K562 (cell line): Measurements from ENCODE around the gene DNAJB14. TPM values are rescaled to one million over a fixed set of nuclear protein-coding genes. Genes with fewer than 3 reads are reported as not detected.

ENCODE experiments used
- ADNP ChIP-seq: fragments of 200-800 bp; sonication (Bioruptor generic); IDR thresholded peaks from 2 replicates; pipeline ENCODE4 v1.6.1; 2016; ENCODE audit warnings: missing genetic modification characterization, missing compliant biosample characterization
- CTCF ChIP-seq, 3 experiments: IDR thresholded peaks in 2 of 3; conservative IDR thresholded peaks in 1 of 3; 2 replicates each; pipeline ENCODE4 v1.5.1; 2011 to 2012; ENCODE audit warnings: low read length in 3 of 3, mild to moderate bottlenecking in 3 of 3, control low read depth in 2 of 3, improper control_type of control experiment in 1 of 3, inconsistent platforms in 1 of 3, low read depth in 1 of 3, mixed read lengths in 1 of 3, moderate library complexity in 1 of 3; ENCODE audit not compliant: insufficient read depth in 2 of 3
- MAZ ChIP-seq, 2 experiments: fragments of 450-650 bp in 1 of 2; sonication (generic) in 1 of 2; formaldehyde crosslinking; IDR thresholded peaks in 1 of 2; conservative IDR thresholded peaks in 1 of 2; 2 replicates each; pipeline versions ENCODE4 v1.4.0 to v1.5.0; 2020; ENCODE audit warnings: mild to moderate bottlenecking in 1 of 2, missing genetic modification reagents in 1 of 2
- PHF8 ChIP-seq: fragments of 200-600 bp; sonication (generic); IDR thresholded peaks from 2 replicates; pipeline ENCODE4 v1.6.1; 2012; ENCODE audit warnings: mixed run types, mild to moderate bottlenecking, inconsistent platforms, low read length, moderate library complexity, borderline replicate concordance
- ZBTB40 ChIP-seq, 2 experiments: fragments of 450-650 bp in 1 of 2; sonication (generic) in 1 of 2; formaldehyde crosslinking in 1 of 2; IDR thresholded peaks; 2 replicates each; pipeline versions ENCODE4 v1.7.1 to v1.9.0; 2016 to 2022; ENCODE audit warnings: inconsistent platforms in 1 of 2, mild to moderate bottlenecking in 1 of 2, missing genetic modification reagents in 1 of 2
- ZNF165 ChIP-seq: fragments of 250-450 bp; sonication (Bioruptor Pico); IDR thresholded peaks from 2 replicates; pipeline ENCODE4 v1.4.0; 2020; ENCODE audit warnings: borderline replicate concordance
- polyA plus RNA-seq, 8 experiments: library from polyadenylated mRNA; depleted of rRNA in 4 of 8; stranded (reverse) in 5 of 8; unstranded in 3 of 8; fragments of >200 nt; fragmentation: Nextera tagmentation in 2 of 8; fragmentation: Illumina TruSeq in 1 of 8; extraction: Ambion mirVana in 2 of 8; extraction: Trizol in 1 of 8; gene quantifications; 2 replicates each; pipeline versions ENCODE4 v1.2.1 to v1.2.3, GENCODE V29; 2011 to 2014; ENCODE audit warnings: inconsistent platforms in 1 of 8, missing spikeins in 1 of 8
- total RNA-seq, 7 experiments: library from RNA; depleted of rRNA in 6 of 7; stranded (reverse); fragments of >200 nt in 6 of 7; fragmentation: Illumina TruSeq in 2 of 7; extraction: Trizol in 2 of 7; gene quantifications; 2 replicates each; pipeline versions ENCODE4 v1.2.1 to v1.2.3, GENCODE V29; 2011 to 2021; ENCODE audit warnings: low replicate concordance in 1 of 7
- TF ChIP-seq, protein P1 (sequence below): fragments of 250-450 bp; sonication (Bioruptor Pico); IDR thresholded peaks from 2 replicates; pipeline ENCODE4 v1.4.0; 2020

The DNAJB14 gene
- total and polyA plus RNA-seq, 9 of the 15 experiments (the other 6 are each of a cell fraction or from before 2014, with no cell fraction given): 5.5 to 28.0 (median 12.7) TPM

GRCh38 chr4:99949034-99949998, 2.9 kb upstream of the DNAJB14 start (continued):
- TF ChIP-seq ZBTB40 (IDR thresholded peaks at IDR 0.05) (peak; percentile 41; the same call in 1 of the 2 replicates), ZBTB40 (CRISPR knock-in tag; IDR thresholded peaks at IDR 0.05) (no peak), CTCF (IDR thresholded peaks at IDR 0.05 in 2 of 3, conservative IDR thresholded peaks at IDR 0.05 in 1 of 3; ENCODE audit: insufficient read depth in 2 of 3, low read depth in 1 of 3, low read length in 3 of 3) (peak; percentile 78 to 91 (median 85)), ADNP (tag) (no peak), PHF8 (no peak), ZNF165 (CRISPR knock-in tag) (no peak), MAZ (CRISPR knock-in tag; conservative IDR thresholded peaks at IDR 0.05 in 1 of 2, IDR thresholded peaks at IDR 0.05 in 1 of 2) (peak in 1 of 2 experiments; percentile 80; a peak in 2 of 4 replicates)
- TF ChIP-seq, protein P1, sequence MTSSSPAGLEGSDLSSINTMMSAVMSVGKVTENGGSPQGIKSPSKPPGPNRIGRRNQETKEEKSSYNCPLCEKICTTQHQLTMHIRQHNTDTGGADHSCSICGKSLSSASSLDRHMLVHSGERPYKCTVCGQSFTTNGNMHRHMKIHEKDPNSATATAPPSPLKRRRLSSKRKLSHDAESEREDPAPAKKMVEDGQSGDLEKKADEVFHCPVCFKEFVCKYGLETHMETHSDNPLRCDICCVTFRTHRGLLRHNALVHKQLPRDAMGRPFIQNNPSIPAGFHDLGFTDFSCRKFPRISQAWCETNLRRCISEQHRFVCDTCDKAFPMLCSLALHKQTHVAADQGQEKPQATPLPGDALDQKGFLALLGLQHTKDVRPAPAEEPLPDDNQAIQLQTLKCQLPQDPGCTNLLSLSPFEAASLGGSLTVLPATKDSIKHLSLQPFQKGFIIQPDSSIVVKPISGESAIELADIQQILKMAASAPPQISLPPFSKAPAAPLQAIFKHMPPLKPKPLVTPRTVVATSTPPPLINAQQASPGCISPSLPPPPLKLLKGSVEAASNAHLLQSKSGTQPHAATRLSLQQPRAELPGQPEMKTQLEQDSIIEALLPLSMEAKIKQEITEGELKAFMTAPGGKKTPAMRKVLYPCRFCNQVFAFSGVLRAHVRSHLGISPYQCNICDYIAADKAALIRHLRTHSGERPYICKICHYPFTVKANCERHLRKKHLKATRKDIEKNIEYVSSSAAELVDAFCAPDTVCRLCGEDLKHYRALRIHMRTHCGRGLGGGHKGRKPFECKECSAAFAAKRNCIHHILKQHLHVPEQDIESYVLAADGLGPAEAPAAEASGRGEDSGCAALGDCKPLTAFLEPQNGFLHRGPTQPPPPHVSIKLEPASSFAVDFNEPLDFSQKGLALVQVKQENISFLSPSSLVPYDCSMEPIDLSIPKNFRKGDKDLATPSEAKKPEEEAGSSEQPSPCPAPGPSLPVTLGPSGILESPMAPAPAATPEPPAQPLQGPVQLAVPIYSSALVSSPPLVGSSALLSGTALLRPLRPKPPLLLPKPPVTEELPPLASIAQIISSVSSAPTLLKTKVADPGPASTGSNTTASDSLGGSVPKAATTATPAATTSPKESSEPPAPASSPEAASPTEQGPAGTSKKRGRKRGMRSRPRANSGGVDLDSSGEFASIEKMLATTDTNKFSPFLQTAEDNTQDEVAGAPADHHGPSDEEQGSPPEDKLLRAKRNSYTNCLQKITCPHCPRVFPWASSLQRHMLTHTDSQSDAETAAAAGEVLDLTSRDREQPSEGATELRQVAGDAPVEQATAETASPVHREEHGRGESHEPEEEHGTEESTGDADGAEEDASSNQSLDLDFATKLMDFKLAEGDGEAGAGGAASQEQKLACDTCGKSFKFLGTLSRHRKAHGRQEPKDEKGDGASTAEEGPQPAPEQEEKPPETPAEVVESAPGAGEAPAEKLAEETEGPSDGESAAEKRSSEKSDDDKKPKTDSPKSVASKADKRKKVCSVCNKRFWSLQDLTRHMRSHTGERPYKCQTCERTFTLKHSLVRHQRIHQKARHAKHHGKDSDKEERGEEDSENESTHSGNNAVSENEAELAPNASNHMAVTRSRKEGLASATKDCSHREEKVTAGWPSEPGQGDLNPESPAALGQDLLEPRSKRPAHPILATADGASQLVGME (CRISPR knock-in tag): peak; percentile 17; the same call in 1 of the 2 replicates
